ENCODE measurements around the gene TENM4.

GRCh38 chr11:79255965-79256364 lies 184.9 kb downstream of the TENM4 start:
- TF ChIP-seq EZH2 (conservative IDR thresholded peaks at IDR 0.05; ENCODE audit: low read depth, low read length), result no peak
- TF ChIP-seq ZNF274 (CRISPR knock-in tag; IDR thresholded peaks at IDR 0.05), result no peak
- TF ChIP-seq SKI (IDR thresholded peaks at IDR 0.05; ENCODE audit: partially characterized antibody), result no peak
- no peak for TF ChIP-seq ZNF318 (CRISPR knock-in tag; IDR thresholded peaks at IDR 0.05)
- no peak for TF ChIP-seq RXRA (CRISPR knock-in tag; IDR thresholded peaks at IDR 0.05)

Data from HepG2 (cell line).